Thoracic aorta (tissue), 2 donors: ENCODE results near the gene C14orf39. TPM values are rescaled to one million over a fixed set of nuclear protein-coding genes. Genes with fewer than 3 reads are reported as not detected.
A peak's percentile ranks its signal among the peaks of the same experiment; 100 is the strongest.

Experiments
- ATAC-seq: fragments of 150-250 bp; one replicate; pipeline ENCODE4 v1.8.0; 2017; ENCODE audit warnings: low read depth; ENCODE audit not compliant: insufficient number of reproducible peaks, low FRiP score
- DNase-seq: peaks from one replicate; pipeline ENCODE4 v3.0.0-alpha.2; 2020; ENCODE audit warnings: low spot score
- H3K27ac ChIP-seq, 2 donors: fragments of 200-600 bp; sonication (generic); 1 replicate in 1 of 2; 2 replicates in 1 of 2; pipeline ENCODE4 v1.5.1; 2016; ENCODE audit warnings: mild to moderate bottlenecking in 2 of 2, moderate library complexity in 2 of 2
- H3K27me3 ChIP-seq: fragments of 200-600 bp; sonication (generic); replicated peaks from 2 replicates; pipeline ENCODE4 v1.6.0; 2016; ENCODE audit warnings: mild to moderate bottlenecking; ENCODE audit not compliant: insufficient read depth
- H3K36me3 ChIP-seq: fragments of 200-600 bp; sonication (generic); one replicate; pipeline ENCODE4 v1.5.1; 2016
- H3K4me1 ChIP-seq, 2 donors: fragments of 200-600 bp; sonication (generic); 1 replicate in 1 of 2; 2 replicates in 1 of 2; pipeline versions ENCODE4 v1.5.1 to v1.6.0; 2016; ENCODE audit warnings: low read depth in 2 of 2, mild to moderate bottlenecking in 1 of 2; ENCODE audit not compliant: control insufficient read depth in 1 of 2
- H3K4me3 ChIP-seq: fragments of 200-600 bp; sonication (generic); 2 replicates; pipeline ENCODE4 v1.5.1; 2016; ENCODE audit warnings: mild to moderate bottlenecking
- H3K9me3 ChIP-seq: fragments of 200-600 bp; sonication (generic); 2 replicates; pipeline ENCODE4 v1.5.1; 2016
- total RNA-seq, 2 donors: library from RNA; depleted of rRNA; stranded (reverse); fragments of >200 nt; gene quantifications; one replicate each; pipeline versions ENCODE4 v1.1.0 to v1.2.3, GENCODE V29; 2016
- TF ChIP-seq, protein P1 (sequence below): fragments of 200-600 bp; sonication (generic); IDR thresholded peaks from one replicate; pipeline ENCODE4 v1.5.1; 2019; ENCODE audit warnings: antibody characterized with exemption

Gene C14orf39
- total RNA-seq, 2 donors from 2014 or later: not detected

DNA sequence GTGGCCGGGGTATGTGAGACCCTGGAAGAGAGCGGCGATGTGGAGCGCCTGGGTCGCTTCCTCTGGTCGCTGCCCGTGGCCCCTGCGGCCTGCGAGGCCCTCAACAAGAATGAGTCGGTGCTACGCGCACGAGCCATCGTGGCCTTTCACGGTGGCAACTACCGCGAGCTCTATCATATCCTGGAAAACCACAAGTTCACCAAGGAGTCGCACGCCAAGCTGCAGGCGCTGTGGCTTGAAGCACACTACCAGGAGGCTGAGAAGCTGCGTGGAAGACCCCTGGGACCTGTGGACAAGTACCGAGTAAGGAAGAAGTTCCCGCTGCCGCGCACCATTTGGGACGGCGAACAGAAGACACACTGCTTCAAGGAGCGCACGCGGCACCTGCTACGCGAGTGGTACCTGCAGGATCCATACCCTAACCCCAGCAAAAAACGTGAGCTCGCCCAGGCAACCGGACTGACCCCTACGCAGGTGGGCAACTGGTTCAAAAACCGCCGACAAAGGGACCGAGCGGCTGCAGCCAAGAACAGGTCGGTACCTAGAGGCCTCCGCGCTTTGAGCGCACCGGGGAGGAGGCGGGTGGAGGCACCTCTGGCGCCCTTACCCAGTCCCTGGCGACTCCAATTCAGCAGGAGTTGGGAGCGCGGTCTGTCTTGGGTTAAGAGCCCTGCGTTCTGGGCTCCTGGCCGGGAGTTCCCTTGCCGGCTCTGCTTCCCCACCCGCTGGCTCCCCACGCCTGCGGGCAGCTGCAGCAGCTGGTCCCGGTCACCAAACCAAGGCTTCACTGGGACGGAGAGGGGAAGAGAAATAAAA is 23.8 kb upstream of the C14orf39 start:
- no peak overlapping the region for H3K27ac ChIP-seq
- H3K27me3 ChIP-seq: peaks cover 33% of the 10 kb centered on the region
- H3K4me1 ChIP-seq: peaks cover 3 to 38% of the 10 kb centered on the region in 2 donors
- H3K9me3 ChIP-seq: no peaks in the 10 kb centered on the region
- no peak for DNase-seq
- peak overlapping the region; percentile 7 for H3K4me3 ChIP-seq
- H3K36me3 ChIP-seq: no peaks in the 10 kb centered on the region
- no peak for ATAC-seq
- TF ChIP-seq, protein P1, sequence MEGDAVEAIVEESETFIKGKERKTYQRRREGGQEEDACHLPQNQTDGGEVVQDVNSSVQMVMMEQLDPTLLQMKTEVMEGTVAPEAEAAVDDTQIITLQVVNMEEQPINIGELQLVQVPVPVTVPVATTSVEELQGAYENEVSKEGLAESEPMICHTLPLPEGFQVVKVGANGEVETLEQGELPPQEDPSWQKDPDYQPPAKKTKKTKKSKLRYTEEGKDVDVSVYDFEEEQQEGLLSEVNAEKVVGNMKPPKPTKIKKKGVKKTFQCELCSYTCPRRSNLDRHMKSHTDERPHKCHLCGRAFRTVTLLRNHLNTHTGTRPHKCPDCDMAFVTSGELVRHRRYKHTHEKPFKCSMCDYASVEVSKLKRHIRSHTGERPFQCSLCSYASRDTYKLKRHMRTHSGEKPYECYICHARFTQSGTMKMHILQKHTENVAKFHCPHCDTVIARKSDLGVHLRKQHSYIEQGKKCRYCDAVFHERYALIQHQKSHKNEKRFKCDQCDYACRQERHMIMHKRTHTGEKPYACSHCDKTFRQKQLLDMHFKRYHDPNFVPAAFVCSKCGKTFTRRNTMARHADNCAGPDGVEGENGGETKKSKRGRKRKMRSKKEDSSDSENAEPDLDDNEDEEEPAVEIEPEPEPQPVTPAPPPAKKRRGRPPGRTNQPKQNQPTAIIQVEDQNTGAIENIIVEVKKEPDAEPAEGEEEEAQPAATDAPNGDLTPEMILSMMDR: no peak

DNA sequence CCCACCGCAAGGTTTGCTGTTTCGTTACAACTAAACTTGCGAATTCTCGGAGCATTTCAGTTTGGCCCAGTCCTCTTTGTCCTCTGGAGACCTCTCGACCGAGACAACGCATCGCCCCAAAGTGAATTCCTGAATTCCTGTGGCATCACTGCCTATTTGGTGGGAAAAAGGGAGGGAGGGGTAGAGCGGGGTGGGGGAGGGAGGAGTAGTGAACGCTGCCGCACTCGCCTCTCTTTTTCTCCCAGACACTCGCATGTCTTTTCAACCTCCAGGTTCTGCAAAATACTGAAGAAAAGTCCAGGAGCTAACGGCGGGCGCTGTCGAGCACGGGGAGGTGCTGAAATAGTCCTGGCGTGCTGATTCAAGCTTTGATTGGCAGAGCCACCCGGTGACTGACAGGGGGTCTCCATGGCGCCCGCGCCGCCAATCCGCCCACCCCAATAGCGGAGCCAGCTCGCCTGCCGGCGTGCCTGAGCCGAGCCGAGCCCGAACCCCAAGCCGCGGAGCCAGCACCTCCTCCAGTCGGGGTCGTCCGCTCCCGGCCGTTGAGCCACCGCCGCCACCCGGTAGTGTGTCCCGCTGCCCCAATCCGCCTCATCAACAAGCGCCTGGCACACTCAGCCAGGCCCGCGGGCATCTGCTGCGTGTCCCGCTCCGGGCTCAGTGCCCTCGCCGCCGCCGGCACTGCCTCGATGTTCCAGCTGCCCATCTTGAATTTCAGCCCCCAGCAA is 23.0 kb upstream of the C14orf39 start, which contains the start of gene SIX6:
TSS of gene SIX6 (plus strand) at position 440 of the 731 bp plus-strand sequence. CDS start at position 693, 253 bp downstream.
- no peak for DNase-seq
- peaks cover 29% of the 10 kb centered on the region for H3K27me3 ChIP-seq
- peak within 1 kb of the TSS; percentile 7 for H3K4me3 ChIP-seq
- TF ChIP-seq, protein P1: no peak
- peaks cover 3 to 34% of the 10 kb centered on the region in 2 donors for H3K4me1 ChIP-seq
- no peak for ATAC-seq
- no peaks in the 10 kb centered on the region for H3K9me3 ChIP-seq
- H3K36me3 ChIP-seq: no peaks in the 10 kb centered on the region
- H3K27ac ChIP-seq: no peak within 1 kb of the TSS

DNA sequence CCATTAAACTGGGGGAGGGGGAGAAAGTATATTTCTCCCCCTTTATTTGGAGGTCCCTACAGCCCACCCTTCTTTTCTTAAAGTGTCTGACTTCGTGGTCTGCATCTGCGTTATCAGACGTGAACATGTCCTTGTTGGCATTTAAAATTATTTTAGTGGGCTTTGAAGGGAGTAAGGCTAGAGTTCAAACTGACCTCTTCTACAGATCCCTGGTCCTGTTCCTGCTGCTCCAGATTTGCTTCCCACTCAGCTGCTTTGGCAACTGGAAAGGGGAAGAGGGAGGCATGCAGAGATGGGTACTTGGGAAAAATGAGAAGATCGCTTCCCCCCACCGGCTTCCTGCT is 22.5 kb upstream of the C14orf39 start:
- no peak overlapping the region for H3K4me3 ChIP-seq
- H3K4me1 ChIP-seq: peaks cover 3 to 34% of the 10 kb centered on the region in 2 donors
- ATAC-seq: no peak
- TF ChIP-seq, protein P1: no peak
- no peaks in the 10 kb centered on the region for H3K36me3 ChIP-seq
- no peak overlapping the region for H3K27ac ChIP-seq
- peaks cover 29% of the 10 kb centered on the region for H3K27me3 ChIP-seq
- no peak for DNase-seq
- no peaks in the 10 kb centered on the region for H3K9me3 ChIP-seq

GRCh38 chr14:60506985-60507829 is 21.3 kb upstream of the C14orf39 start:
- Histone ChIP-seq H3K9me3 (no peaks in the 10 kb centered on the region), H3K27me3 (peaks cover 29% of the 10 kb centered on the region), H3K4me1 (peaks cover 3 to 34% of the 10 kb centered on the region in 2 donors), H3K36me3 (no peaks in the 10 kb centered on the region), H3K27ac (no peak overlapping the region), H3K4me3 (no peak overlapping the region)
- ATAC-seq: no peak
- TF ChIP-seq, protein P1: no peak
- no peak for DNase-seq
